ENCODE results near the gene SHH. TPM values are rescaled to one million over a fixed set of nuclear protein-coding genes. Genes with fewer than 3 reads are reported as not detected.

SHH gene
- total and polyA plus RNA-seq, 2 donors: 8.6 to 13.8 TPM

- no peak for DNase-seq (ENCODE audit: extremely low spot score)
- H3K36me3 ChIP-seq (ENCODE audit: insufficient read depth): peaks cover 2% of the 10 kb centered on the region
- no peak overlapping the region for H3K4me3 ChIP-seq (ENCODE audit: low read depth, low read length)
- no peak overlapping the region for H3K27ac ChIP-seq (ENCODE audit: low read depth)
- H3K4me1 ChIP-seq (ENCODE audit: insufficient read depth): no peaks in the 10 kb centered on the region
- 95% methylated on average over 24 of the region's 24 CpGs for WGBS
Observed at GRCh38 chr7:155780884-155781283, 31.4 kb downstream of the SHH start.

GRCh38 chr7:155778349-155778748 lies 33.9 kb downstream of the SHH start:
- Histone ChIP-seq H3K36me3 (ENCODE audit: insufficient read depth) (peaks cover 2% of the 10 kb centered on the region), H3K27ac (ENCODE audit: low read depth) (no peak overlapping the region), H3K4me3 (ENCODE audit: low read depth, low read length) (no peak overlapping the region), H3K4me1 (ENCODE audit: insufficient read depth) (no peaks in the 10 kb centered on the region)
- DNase-seq (ENCODE audit: extremely low spot score): no peak
- WGBS: 87% methylated on average over 6 of the region's 6 CpGs

DNA sequence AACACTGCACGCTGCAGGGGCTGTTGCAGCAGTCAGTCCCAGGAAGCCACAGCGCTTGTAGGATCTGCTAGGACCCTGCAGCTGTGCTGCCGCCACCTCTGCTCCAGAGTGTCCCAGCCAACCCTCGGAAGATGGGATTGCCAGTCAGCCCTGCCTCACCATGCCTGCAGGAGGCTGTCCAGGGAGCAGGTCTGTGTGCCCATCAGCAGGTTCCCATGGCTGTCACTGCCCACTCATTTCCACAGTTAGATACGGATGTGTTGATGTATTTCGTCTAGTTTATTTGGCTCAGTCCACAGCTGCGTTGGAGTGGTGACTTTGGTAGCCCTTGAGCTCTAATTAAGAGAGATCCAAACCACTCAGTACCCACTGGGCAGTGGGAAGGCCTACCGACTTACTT lies 35.7 kb downstream of the SHH start:
- no peaks in the 10 kb centered on the region for H3K4me1 ChIP-seq (ENCODE audit: insufficient read depth)
- no peak overlapping the region for H3K27ac ChIP-seq (ENCODE audit: low read depth)
- H3K36me3 ChIP-seq (ENCODE audit: insufficient read depth): peaks cover 5% of the 10 kb centered on the region
- DNase-seq (ENCODE audit: extremely low spot score): no peak
- WGBS: 93% methylated on average over 8 of the region's 8 CpGs
- no peak overlapping the region for H3K4me3 ChIP-seq (ENCODE audit: low read depth, low read length)

- no peak for DNase-seq (ENCODE audit: extremely low spot score)
- WGBS: 93% methylated on average over 7 of the region's 7 CpGs
- Histone ChIP-seq H3K27ac (ENCODE audit: low read depth) (no peak overlapping the region), H3K36me3 (ENCODE audit: insufficient read depth) (peaks cover 2% of the 10 kb centered on the region), H3K4me3 (ENCODE audit: low read depth, low read length) (no peak overlapping the region), H3K4me1 (ENCODE audit: insufficient read depth) (no peaks in the 10 kb centered on the region)
Observed at GRCh38 chr7:155775691-155776090, 36.6 kb downstream of the SHH start.

DNA sequence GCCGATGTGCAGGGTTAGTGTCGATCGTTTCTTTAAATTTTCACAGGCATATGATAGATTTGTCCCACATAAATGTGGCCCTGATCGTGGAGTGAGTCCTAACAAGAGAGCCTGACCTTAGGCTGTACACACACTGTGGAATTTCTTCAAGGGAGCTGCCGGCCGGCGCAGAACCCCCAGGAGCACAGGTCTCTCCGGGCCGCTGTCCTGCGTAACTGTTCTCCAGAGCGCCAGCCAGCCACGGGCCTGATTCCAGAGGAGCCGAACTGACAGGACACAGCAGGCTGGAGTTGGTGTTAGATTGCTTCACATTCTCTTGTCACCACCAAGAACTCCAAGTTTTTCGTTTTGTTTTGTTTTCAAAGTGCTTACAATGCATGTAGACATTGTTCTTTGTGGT lies 37.3 kb downstream of the SHH start:
- H3K4me1 ChIP-seq (ENCODE audit: insufficient read depth): no peaks in the 10 kb centered on the region
- peaks cover 2% of the 10 kb centered on the region for H3K36me3 ChIP-seq (ENCODE audit: insufficient read depth)
- 94% methylated on average over 14 of the region's 14 CpGs for WGBS

GRCh38 chr7:155773531-155773930 lies 38.7 kb downstream of the SHH start:
- DNase-seq (ENCODE audit: extremely low spot score): no peak
- H3K27ac ChIP-seq (ENCODE audit: low read depth): no peak overlapping the region
- peaks cover 5% of the 10 kb centered on the region for H3K36me3 ChIP-seq (ENCODE audit: insufficient read depth)
- H3K4me3 ChIP-seq (ENCODE audit: low read depth, low read length): no peak overlapping the region
- WGBS: 91% methylated on average over 4 of the region's 4 CpGs
- H3K4me1 ChIP-seq (ENCODE audit: insufficient read depth): no peaks in the 10 kb centered on the region

More for the DNA sequence above, 37.3 kb downstream of the SHH start:
- no peak overlapping the region for H3K4me3 ChIP-seq (ENCODE audit: low read depth, low read length)
- no peak for DNase-seq (ENCODE audit: extremely low spot score)
- no peak overlapping the region for H3K27ac ChIP-seq (ENCODE audit: low read depth)

GRCh38 chr7:155770241-155770640 lies 42.0 kb downstream of the SHH start:
- 85% methylated on average over 6 of the region's 6 CpGs for WGBS
- DNase-seq (ENCODE audit: extremely low spot score): no peak

GRCh38 chr7:155769701-155770100 lies 42.6 kb downstream of the SHH start:
- no peak for DNase-seq (ENCODE audit: extremely low spot score)
- no peaks in the 10 kb centered on the region for H3K4me1 ChIP-seq (ENCODE audit: insufficient read depth)
- 78% methylated on average over 6 of the region's 6 CpGs for WGBS
- H3K27ac ChIP-seq (ENCODE audit: low read depth): no peak overlapping the region
- peaks cover 5% of the 10 kb centered on the region for H3K36me3 ChIP-seq (ENCODE audit: insufficient read depth)
- no peak overlapping the region for H3K4me3 ChIP-seq (ENCODE audit: low read depth, low read length)

More at GRCh38 chr7:155770241-155770640, 42.0 kb downstream of the SHH start:
- Histone ChIP-seq H3K27ac (ENCODE audit: low read depth) (no peak overlapping the region), H3K4me3 (ENCODE audit: low read depth, low read length) (no peak overlapping the region), H3K36me3 (ENCODE audit: insufficient read depth) (peaks cover 5% of the 10 kb centered on the region), H3K4me1 (ENCODE audit: insufficient read depth) (no peaks in the 10 kb centered on the region)

- Histone ChIP-seq H3K4me1 (ENCODE audit: insufficient read depth) (no peaks in the 10 kb centered on the region), H3K27ac (ENCODE audit: low read depth) (no peak overlapping the region), H3K36me3 (ENCODE audit: insufficient read depth) (peaks cover 5% of the 10 kb centered on the region), H3K4me3 (ENCODE audit: low read depth, low read length) (no peak overlapping the region)
- DNase-seq (ENCODE audit: extremely low spot score): no peak
- 88% methylated on average over 12 of the region's 12 CpGs for WGBS
Observed at GRCh38 chr7:155766966-155767916, 45.0 kb downstream of the SHH start.

DNA sequence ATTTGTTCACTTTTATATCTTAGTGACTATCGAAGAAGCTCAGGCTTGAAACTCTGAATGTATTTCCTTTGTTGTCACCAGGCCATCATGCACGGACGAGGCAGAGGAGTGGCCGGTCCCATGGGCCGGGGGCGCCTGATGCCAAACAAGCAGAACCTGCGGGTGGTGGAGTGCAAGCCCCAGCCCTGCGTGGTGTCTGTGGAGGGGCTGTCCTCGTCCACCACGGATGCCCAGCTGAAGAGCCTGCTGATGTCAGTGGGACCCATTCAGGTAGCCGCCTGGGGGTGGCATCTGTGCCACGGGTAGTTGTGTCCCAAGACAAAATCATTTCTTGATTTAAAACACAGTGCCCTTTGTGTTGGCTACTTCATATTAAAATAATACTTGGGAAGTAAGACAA lies 45.9 kb downstream of the SHH start:
- Histone ChIP-seq H3K36me3 (ENCODE audit: insufficient read depth) (peaks cover 2% of the 10 kb centered on the region), H3K27ac (ENCODE audit: low read depth) (no peak overlapping the region), H3K4me3 (ENCODE audit: low read depth, low read length) (no peak overlapping the region), H3K4me1 (ENCODE audit: insufficient read depth) (no peaks in the 10 kb centered on the region)
- no peak for DNase-seq (ENCODE audit: extremely low spot score)
- 91% methylated on average over 12 of the region's 12 CpGs for WGBS

GRCh38 chr7:155765458-155765857 lies 46.8 kb downstream of the SHH start:
- WGBS: 93% methylated on average over 8 of the region's 8 CpGs
- Histone ChIP-seq H3K4me3 (ENCODE audit: low read depth, low read length) (no peak overlapping the region), H3K36me3 (ENCODE audit: insufficient read depth) (peaks cover 2% of the 10 kb centered on the region), H3K4me1 (ENCODE audit: insufficient read depth) (no peaks in the 10 kb centered on the region), H3K27ac (ENCODE audit: low read depth) (no peak overlapping the region)
- no peak for DNase-seq (ENCODE audit: extremely low spot score)

- no peak overlapping the region for H3K27ac ChIP-seq (ENCODE audit: low read depth)
- H3K4me3 ChIP-seq (ENCODE audit: low read depth, low read length): no peak overlapping the region
- no peaks in the 10 kb centered on the region for H3K4me1 ChIP-seq (ENCODE audit: insufficient read depth)
- WGBS: 81% methylated on average over 7 of the region's 7 CpGs
- no peak for DNase-seq (ENCODE audit: extremely low spot score)
- peaks cover 2% of the 10 kb centered on the region for H3K36me3 ChIP-seq (ENCODE audit: insufficient read depth)
Observed at GRCh38 chr7:155764438-155764793, 47.8 kb downstream of the SHH start.

DNA sequence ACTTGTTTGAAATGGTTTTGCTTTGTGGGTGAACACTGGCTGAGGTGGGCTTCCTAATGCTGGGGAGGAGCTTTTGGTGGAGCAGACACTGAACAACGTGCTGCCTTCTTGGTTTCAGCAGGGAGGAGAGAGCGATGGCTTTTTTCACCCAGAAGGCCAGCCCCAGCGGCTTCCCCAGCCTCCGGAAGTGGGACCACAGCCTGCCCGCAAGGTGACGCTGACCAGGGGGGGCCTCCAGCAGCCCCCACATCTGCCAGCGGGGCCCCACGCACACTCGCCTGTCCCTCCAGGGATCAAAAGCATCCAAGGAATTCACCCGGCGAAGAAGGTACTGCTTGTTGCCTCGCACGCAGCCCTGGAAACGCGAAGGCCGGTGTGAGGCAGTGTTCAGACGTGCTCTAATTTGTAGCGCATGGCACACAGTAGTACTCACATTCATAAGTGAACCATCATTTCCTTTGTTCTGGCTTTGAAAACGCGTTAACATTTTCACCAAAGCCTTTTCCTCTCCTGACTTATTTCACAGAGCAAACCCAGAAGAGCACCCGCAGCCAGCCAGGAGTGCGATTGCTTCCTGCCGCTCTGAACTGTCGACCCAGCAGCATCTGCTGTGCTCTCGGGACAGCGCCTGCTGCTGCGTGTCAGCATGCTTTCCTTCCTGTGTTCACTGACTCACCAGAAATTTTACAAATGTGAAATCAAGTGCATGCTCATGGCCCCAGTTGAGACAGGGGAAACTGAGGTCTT lies 48.4 kb downstream of the SHH start:
- Histone ChIP-seq H3K36me3 (ENCODE audit: insufficient read depth) (no peaks in the 10 kb centered on the region), H3K4me1 (ENCODE audit: insufficient read depth) (no peaks in the 10 kb centered on the region), H3K27ac (ENCODE audit: low read depth) (no peak overlapping the region), H3K4me3 (ENCODE audit: low read depth, low read length) (no peak overlapping the region)
- 66% methylated on average over 27 of the region's 27 CpGs for WGBS
- DNase-seq (ENCODE audit: extremely low spot score): no peak

DNA sequence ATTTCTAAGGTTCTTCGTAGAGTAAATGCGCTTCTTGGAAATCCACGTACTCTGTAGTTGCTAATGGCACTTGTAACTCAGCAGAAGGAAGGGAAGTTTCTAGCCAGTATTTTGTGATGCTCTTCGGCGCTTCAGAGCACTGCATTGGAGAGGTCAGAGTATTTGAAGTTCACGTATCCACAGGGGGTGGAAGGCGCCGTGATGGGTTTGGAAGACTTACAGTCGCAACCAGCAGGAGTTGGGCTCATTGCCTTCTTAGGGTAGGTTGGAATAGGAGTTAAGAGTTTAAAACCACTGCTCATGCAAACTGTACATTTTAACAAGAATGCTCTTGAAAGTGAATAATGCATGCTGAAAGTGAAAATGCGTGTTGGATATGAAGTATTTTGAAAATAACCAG lies 49.1 kb downstream of the SHH start:
- no peaks in the 10 kb centered on the region for H3K4me1 ChIP-seq (ENCODE audit: insufficient read depth)
- no peaks in the 10 kb centered on the region for H3K36me3 ChIP-seq (ENCODE audit: insufficient read depth)
- no peak for DNase-seq (ENCODE audit: extremely low spot score)
- H3K4me3 ChIP-seq (ENCODE audit: low read depth, low read length): no peak overlapping the region
- no peak overlapping the region for H3K27ac ChIP-seq (ENCODE audit: low read depth)
- WGBS: 95% methylated on average over 10 of the region's 10 CpGs
